Measurements from ENCODE around the gene DAPK2. TPM values are rescaled to one million over a fixed set of nuclear protein-coding genes. Genes with fewer than 3 reads are reported as not detected.

The DAPK2 gene
- total RNA-seq, 2 donors from 2014 or later = 1.6 to 2.7 TPM

GRCh38 chr15:63895787-63896218 lies 150.5 kb downstream of the DAPK2 start:
- Mint-ChIP-seq H3K27ac (peak overlapping the region; percentile 85), H3K36me3 (ENCODE audit: low read depth) (peaks cover 2% of the 10 kb centered on the region), H3K4me1 (peaks cover 41% of the 10 kb centered on the region), H3K4me3 (no peak overlapping the region), H3K27me3 (no peaks in the 10 kb centered on the region)
- ATAC-seq (no peak), DNase-seq (no peak)
- no peaks in the 10 kb centered on the region for H3K9me3 ChIP-seq (ENCODE audit: control insufficient read depth, low read length, poor library complexity, severe bottlenecking)

GRCh38 chr15:63895194-63895593 lies 151.1 kb downstream of the DAPK2 start:
- Mint-ChIP-seq H3K4me1 (peaks cover 40% of the 10 kb centered on the region), H3K36me3 (ENCODE audit: low read depth) (peaks cover 2% of the 10 kb centered on the region), H3K4me3 (no peak overlapping the region), H3K27me3 (no peaks in the 10 kb centered on the region), H3K27ac (peak overlapping the region; percentile 16)
- DNase-seq (no peak), ATAC-seq (no peak)
- H3K9me3 ChIP-seq (ENCODE audit: control insufficient read depth, low read length, poor library complexity, severe bottlenecking) = no peaks in the 10 kb centered on the region

- no peak for ATAC-seq
- Mint-ChIP-seq H3K27me3 (no peaks in the 10 kb centered on the region), H3K27ac (peak overlapping the region; percentile 16)
Observed at GRCh38 chr15:63894662-63894949, 151.7 kb downstream of the DAPK2 start.

GRCh38 chr15:63893866-63894661 lies 152.2 kb downstream of the DAPK2 start:
- DNase-seq = no peak
- H3K36me3 Mint-ChIP-seq (ENCODE audit: low read depth) = peaks cover 2% of the 10 kb centered on the region
- peak overlapping the region; percentile 16 for H3K27ac Mint-ChIP-seq
- no peaks in the 10 kb centered on the region for H3K9me3 ChIP-seq (ENCODE audit: control insufficient read depth, low read length, poor library complexity, severe bottlenecking)
- peaks cover 36% of the 10 kb centered on the region for H3K4me1 Mint-ChIP-seq
- no peaks in the 10 kb centered on the region for H3K27me3 Mint-ChIP-seq
- no peak for ATAC-seq
- H3K4me3 Mint-ChIP-seq = no peak overlapping the region

More at GRCh38 chr15:63894662-63894949, 151.7 kb downstream of the DAPK2 start:
- DNase-seq = no peak
- H3K9me3 ChIP-seq (ENCODE audit: control insufficient read depth, low read length, poor library complexity, severe bottlenecking) = no peaks in the 10 kb centered on the region
- peaks cover 39% of the 10 kb centered on the region for H3K4me1 Mint-ChIP-seq
- peaks cover 2% of the 10 kb centered on the region for H3K36me3 Mint-ChIP-seq (ENCODE audit: low read depth)
- no peak overlapping the region for H3K4me3 Mint-ChIP-seq

- H3K9me3 ChIP-seq (ENCODE audit: control insufficient read depth, low read length, poor library complexity, severe bottlenecking) = no peaks in the 10 kb centered on the region
- Mint-ChIP-seq H3K4me1 (peaks cover 36% of the 10 kb centered on the region), H3K36me3 (ENCODE audit: low read depth) (no peaks in the 10 kb centered on the region), H3K27me3 (no peaks in the 10 kb centered on the region), H3K4me3 (peak overlapping the region; percentile 21), H3K27ac (peak overlapping the region; percentile 89)
- DNase-seq = peak; percentile 24 to 46 (median 38)
- ATAC-seq = peak; percentile 94
Observed at GRCh38 chr15:63892794-63893441, 153.4 kb downstream of the DAPK2 start.

- H3K27ac Mint-ChIP-seq = peak overlapping the region; percentile 89
- peak overlapping the region; percentile 68 for H3K4me3 Mint-ChIP-seq
- H3K4me1 Mint-ChIP-seq = peaks cover 31% of the 10 kb centered on the region
- ATAC-seq (no peak), DNase-seq (no peak)
- no peaks in the 10 kb centered on the region for H3K36me3 Mint-ChIP-seq (ENCODE audit: low read depth)
- no peaks in the 10 kb centered on the region for H3K9me3 ChIP-seq (ENCODE audit: control insufficient read depth, low read length, poor library complexity, severe bottlenecking)
- H3K27me3 Mint-ChIP-seq = no peaks in the 10 kb centered on the region
Observed at GRCh38 chr15:63891768-63892133, 154.5 kb downstream of the DAPK2 start.

GRCh38 chr15:63891079-63891767 lies 155.1 kb downstream of the DAPK2 start:
- Mint-ChIP-seq H3K4me3 (peak overlapping the region; percentile 50), H3K36me3 (ENCODE audit: low read depth) (no peaks in the 10 kb centered on the region), H3K4me1 (peaks cover 30% of the 10 kb centered on the region), H3K27me3 (no peaks in the 10 kb centered on the region), H3K27ac (peak overlapping the region; percentile 89)
- no peaks in the 10 kb centered on the region for H3K9me3 ChIP-seq (ENCODE audit: control insufficient read depth, low read length, poor library complexity, severe bottlenecking)
- DNase-seq (peak; percentile 62 to 72 (median 64)), ATAC-seq (peak; percentile 46)

GRCh38 chr15:63890617-63891016 lies 155.7 kb downstream of the DAPK2 start:
- H3K9me3 ChIP-seq (ENCODE audit: control insufficient read depth, low read length, poor library complexity, severe bottlenecking) = no peaks in the 10 kb centered on the region
- Mint-ChIP-seq H3K36me3 (ENCODE audit: low read depth) (no peaks in the 10 kb centered on the region), H3K4me3 (no peak overlapping the region), H3K27me3 (no peaks in the 10 kb centered on the region), H3K4me1 (peaks cover 27% of the 10 kb centered on the region), H3K27ac (peak overlapping the region; percentile 89)
- DNase-seq = no peak
- no peak for ATAC-seq

GRCh38 chr15:63889831-63890230 lies 156.5 kb downstream of the DAPK2 start:
- H3K9me3 ChIP-seq (ENCODE audit: control insufficient read depth, low read length, poor library complexity, severe bottlenecking) = no peaks in the 10 kb centered on the region
- no peak overlapping the region for H3K4me3 Mint-ChIP-seq
- no peaks in the 10 kb centered on the region for H3K36me3 Mint-ChIP-seq (ENCODE audit: low read depth)
- ATAC-seq (no peak), DNase-seq (no peak)
- no peak overlapping the region for H3K27ac Mint-ChIP-seq
- H3K4me1 Mint-ChIP-seq = peaks cover 24% of the 10 kb centered on the region
- no peaks in the 10 kb centered on the region for H3K27me3 Mint-ChIP-seq

- no peak overlapping the region for H3K4me3 Mint-ChIP-seq
- DNase-seq = no peak
- no peaks in the 10 kb centered on the region for H3K9me3 ChIP-seq (ENCODE audit: control insufficient read depth, low read length, poor library complexity, severe bottlenecking)
- no peak for ATAC-seq
- H3K27me3 Mint-ChIP-seq = no peaks in the 10 kb centered on the region
- peaks cover 24% of the 10 kb centered on the region for H3K4me1 Mint-ChIP-seq
- no peak overlapping the region for H3K27ac Mint-ChIP-seq
- no peaks in the 10 kb centered on the region for H3K36me3 Mint-ChIP-seq (ENCODE audit: low read depth)
Observed at GRCh38 chr15:63888823-63889222, 157.5 kb downstream of the DAPK2 start.

GRCh38 chr15:63888146-63888545 lies 158.1 kb downstream of the DAPK2 start:
- DNase-seq (no peak), ATAC-seq (no peak)
- no peak overlapping the region for H3K27ac Mint-ChIP-seq
- peak overlapping the region; percentile 31 for H3K4me3 Mint-ChIP-seq
- H3K27me3 Mint-ChIP-seq = no peaks in the 10 kb centered on the region
- peaks cover 19% of the 10 kb centered on the region for H3K4me1 Mint-ChIP-seq
- no peaks in the 10 kb centered on the region for H3K9me3 ChIP-seq (ENCODE audit: control insufficient read depth, low read length, poor library complexity, severe bottlenecking)
- no peaks in the 10 kb centered on the region for H3K36me3 Mint-ChIP-seq (ENCODE audit: low read depth)

- H3K36me3 Mint-ChIP-seq (ENCODE audit: low read depth) = no peaks in the 10 kb centered on the region
- H3K27me3 Mint-ChIP-seq = no peaks in the 10 kb centered on the region
- no peaks in the 10 kb centered on the region for H3K9me3 ChIP-seq (ENCODE audit: control insufficient read depth, low read length, poor library complexity, severe bottlenecking)
- no peak for DNase-seq
- no peak overlapping the region for H3K27ac Mint-ChIP-seq
- ATAC-seq = no peak
- no peak overlapping the region for H3K4me3 Mint-ChIP-seq
- H3K4me1 Mint-ChIP-seq = peaks cover 15% of the 10 kb centered on the region
Observed at GRCh38 chr15:63887630-63888029, 158.7 kb downstream of the DAPK2 start.

- peaks cover 6% of the 10 kb centered on the region for H3K27me3 Mint-ChIP-seq
- H3K4me1 Mint-ChIP-seq = peaks cover 7% of the 10 kb centered on the region
- no peaks in the 10 kb centered on the region for H3K36me3 Mint-ChIP-seq (ENCODE audit: low read depth)
- DNase-seq (no peak), ATAC-seq (no peak)
- H3K27ac Mint-ChIP-seq = peak overlapping the region; percentile 2
- no peak overlapping the region for H3K4me3 Mint-ChIP-seq
- no peaks in the 10 kb centered on the region for H3K9me3 ChIP-seq (ENCODE audit: control insufficient read depth, low read length, poor library complexity, severe bottlenecking)
Observed at GRCh38 chr15:63884953-63885352, 161.3 kb downstream of the DAPK2 start.

Measured in T-helper 17 cell (primary cell).